Occipital lobe (tissue), 2 donors: ENCODE data around the gene SCN5A. TPM values are rescaled to one million over a fixed set of nuclear protein-coding genes. Genes with fewer than 3 reads are reported as not detected.

Source experiments
- DNase-seq: peaks from one replicate; lab custom pipeline; 2025; lab: John Stamatoyannopoulos, UW
- total RNA-seq: library from RNA; depleted of rRNA; stranded (reverse); fragments of >200 nt; gene quantifications from one replicate; pipeline ENCODE4 v1.2.3, GENCODE V29; 2014

The SCN5A gene
- total RNA-seq, 1 donor from 2014 or later: 0.16 TPM

- no peak for DNase-seq
These were observed 104.6 kb downstream of the SCN5A start for GRCh38 chr3:38544926-38545325.

GRCh38 chr3:38543586-38543985, 105.9 kb downstream of the SCN5A start:
- DNase-seq: no peak

- DNase-seq: no peak
These were observed 106.8 kb downstream of the SCN5A start for GRCh38 chr3:38542401-38543298.

GRCh38 chr3:38541806-38542205, 107.7 kb downstream of the SCN5A start:
- DNase-seq: no peak

- no peak for DNase-seq
These were observed 110.6 kb downstream of the SCN5A start for GRCh38 chr3:38538773-38539353.

- DNase-seq: no peak
These were observed 112.8 kb downstream of the SCN5A start for GRCh38 chr3:38536671-38537070.

- no peak for DNase-seq
These were observed 114.9 kb downstream of the SCN5A start for GRCh38 chr3:38534604-38535003.

GRCh38 chr3:38534180-38534579, 115.3 kb downstream of the SCN5A start:
- no peak for DNase-seq

- no peak for DNase-seq
These were observed 116.1 kb downstream of the SCN5A start for GRCh38 chr3:38533285-38533976.

GRCh38 chr3:38532529-38532928, 117.0 kb downstream of the SCN5A start:
- no peak for DNase-seq

- no peak for DNase-seq
These were observed 121.0 kb downstream of the SCN5A start for GRCh38 chr3:38528457-38528856.

- DNase-seq: no peak
These were observed 122.7 kb downstream of the SCN5A start for GRCh38 chr3:38526792-38527191.

- no peak for DNase-seq
These were observed 125.2 kb downstream of the SCN5A start for GRCh38 chr3:38524141-38524739.

GRCh38 chr3:38522002-38522401, 127.5 kb downstream of the SCN5A start:
- DNase-seq: no peak

- DNase-seq: peak; percentile 52
These were observed 128.0 kb downstream of the SCN5A start for GRCh38 chr3:38521391-38521987.

GRCh38 chr3:38519651-38520050, 129.8 kb downstream of the SCN5A start:
- DNase-seq: no peak

GRCh38 chr3:38519000-38519399, 130.5 kb downstream of the SCN5A start:
- no peak for DNase-seq

GRCh38 chr3:38516669-38517068, 132.8 kb downstream of the SCN5A start:
- DNase-seq: no peak

GRCh38 chr3:38515367-38515766, 134.1 kb downstream of the SCN5A start:
- no peak for DNase-seq

GRCh38 chr3:38511546-38511945, 137.9 kb downstream of the SCN5A start:
- no peak for DNase-seq

GRCh38 chr3:38510631-38511030, 138.9 kb downstream of the SCN5A start:
- no peak for DNase-seq

- DNase-seq: no peak
These were observed 139.8 kb downstream of the SCN5A start for GRCh38 chr3:38509732-38510131.
